GM12872 (cell line): ENCODE measurements around the gene EIF2S3.

ENCODE experiments used
- CTCF ChIP-seq: IDR thresholded peaks from 3 replicates; pipeline ENCODE4 v1.5.1; 2011; ENCODE audit warnings: low read depth, mild to moderate bottlenecking, low read length, moderate library complexity; ENCODE audit not compliant: insufficient read depth

The EIF2S3 gene

GRCh38 chrX:24019448-24019847 lies 35.3 kb upstream of the EIF2S3 start:
- no peak for TF ChIP-seq CTCF

GRCh38 chrX:24020306-24020876 lies 34.4 kb upstream of the EIF2S3 start:
- TF ChIP-seq CTCF: no peak

GRCh38 chrX:24023544-24023943 lies 31.2 kb upstream of the EIF2S3 start:
- TF ChIP-seq CTCF: no peak

- no peak for TF ChIP-seq CTCF
Measured at GRCh38 chrX:24023972-24024669, 30.6 kb upstream of the EIF2S3 start.

- TF ChIP-seq CTCF: no peak
Measured at GRCh38 chrX:24024819-24025740, 29.7 kb upstream of the EIF2S3 start.

- no peak for TF ChIP-seq CTCF
Measured at GRCh38 chrX:24025741-24026403, 28.9 kb upstream of the EIF2S3 start.

- no peak for TF ChIP-seq CTCF
Measured at GRCh38 chrX:24026432-24026831, 28.3 kb upstream of the EIF2S3 start.
